ENCODE data around the gene MRTFA.
"Not testable (repeated sequence)": the region's sequence is repeated elsewhere in the genome, so short reads cannot be mapped to it uniquely, and the experiment has no call there.

Gene MRTFA

DNA sequence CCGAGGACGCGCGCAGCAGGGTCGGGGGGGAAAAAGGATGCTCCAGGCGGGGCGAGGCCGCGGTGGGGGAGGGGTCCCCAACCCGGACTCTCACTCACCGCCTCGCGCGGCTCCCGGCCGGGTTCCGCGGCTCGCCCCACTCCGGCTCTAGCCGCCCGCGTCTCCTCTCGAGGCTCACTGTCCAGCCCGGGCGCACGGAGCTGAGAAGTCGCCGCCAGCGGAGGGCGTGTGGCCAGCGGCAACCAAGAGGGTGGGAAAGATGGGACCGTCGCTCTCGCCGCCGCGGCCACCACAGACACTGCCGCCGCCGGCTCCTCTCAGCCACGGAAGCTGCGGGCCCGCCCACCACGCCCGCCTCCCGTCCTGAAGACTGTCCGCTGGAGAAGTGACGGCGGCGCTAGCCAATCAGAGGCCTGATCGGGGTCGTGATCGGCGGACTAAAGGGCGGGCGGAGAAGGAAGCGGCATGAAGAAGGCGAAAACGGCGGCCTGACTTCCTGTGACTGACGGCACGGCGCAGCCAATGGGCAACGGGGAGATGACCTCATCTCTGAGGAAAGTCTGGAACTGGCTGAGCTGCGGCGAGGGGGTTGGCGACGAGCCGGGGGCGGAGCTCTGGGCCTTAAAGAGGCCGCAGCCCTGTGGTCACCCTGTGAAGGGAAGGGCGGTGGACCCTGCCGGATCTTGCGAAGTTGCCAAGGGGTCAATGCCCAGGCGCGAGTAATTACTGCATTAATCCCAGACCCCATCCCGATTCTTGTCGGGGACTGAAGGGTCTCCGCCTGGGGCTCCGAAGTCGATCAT, at the start of gene MRTFA:
Gene MRTFA, minus strand, starts transcription at position 340 of the 803 bp plus-strand sequence.
- peak; percentile 100 for DNase-seq

DNA sequence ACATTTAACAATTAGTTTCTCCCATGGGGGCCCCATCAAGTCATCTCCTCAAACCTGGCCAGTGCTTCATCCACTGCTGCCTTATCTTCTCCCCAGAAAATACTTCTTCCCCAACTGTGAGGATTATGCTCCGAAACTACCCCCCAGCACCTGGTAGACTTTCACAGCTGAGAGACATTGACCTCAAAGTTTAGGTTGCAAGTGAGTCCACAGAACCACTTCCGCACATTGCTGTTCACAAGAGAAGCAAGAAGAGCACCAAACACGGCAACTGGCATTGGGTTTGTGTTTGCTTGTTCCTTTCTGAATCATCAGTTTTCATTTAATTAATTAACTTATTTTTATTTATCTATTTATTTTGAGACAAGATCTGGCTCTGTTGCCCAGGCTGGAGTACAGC, 48.9 kb upstream of the MRTFA start:
- DNase-seq: no peak

DNA sequence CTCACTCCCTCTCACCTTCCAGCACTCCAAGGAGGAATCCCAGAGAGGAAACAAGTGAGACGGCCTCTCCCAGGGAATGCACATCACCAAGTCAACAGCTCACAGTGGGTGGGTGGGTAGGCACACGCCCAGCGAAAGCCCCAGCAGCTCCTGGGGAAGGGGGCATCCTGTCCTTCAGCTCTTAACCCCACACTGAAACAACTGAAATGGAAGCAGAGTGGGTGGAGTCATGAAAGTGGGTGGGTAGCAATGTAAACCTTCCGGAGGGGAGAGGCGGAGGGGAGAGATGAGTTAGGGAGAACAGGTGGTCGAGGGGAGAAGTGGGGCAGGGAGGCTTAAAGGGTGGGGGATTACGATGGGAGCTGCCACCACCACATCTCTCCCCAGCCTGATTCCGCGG, 48.2 kb upstream of the MRTFA start:
- peak; percentile 9 for DNase-seq

DNA sequence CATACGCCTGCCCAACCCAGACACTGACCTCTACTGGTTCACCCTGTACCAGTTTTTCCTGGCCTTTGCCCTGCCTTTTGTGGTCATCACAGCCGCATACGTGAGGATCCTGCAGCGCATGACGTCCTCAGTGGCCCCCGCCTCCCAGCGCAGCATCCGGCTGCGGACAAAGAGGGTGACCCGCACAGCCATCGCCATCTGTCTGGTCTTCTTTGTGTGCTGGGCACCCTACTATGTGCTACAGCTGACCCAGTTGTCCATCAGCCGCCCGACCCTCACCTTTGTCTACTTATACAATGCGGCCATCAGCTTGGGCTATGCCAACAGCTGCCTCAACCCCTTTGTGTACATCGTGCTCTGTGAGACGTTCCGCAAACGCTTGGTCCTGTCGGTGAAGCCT, 44.9 kb upstream of the MRTFA start:
- no peak for DNase-seq

DNA sequence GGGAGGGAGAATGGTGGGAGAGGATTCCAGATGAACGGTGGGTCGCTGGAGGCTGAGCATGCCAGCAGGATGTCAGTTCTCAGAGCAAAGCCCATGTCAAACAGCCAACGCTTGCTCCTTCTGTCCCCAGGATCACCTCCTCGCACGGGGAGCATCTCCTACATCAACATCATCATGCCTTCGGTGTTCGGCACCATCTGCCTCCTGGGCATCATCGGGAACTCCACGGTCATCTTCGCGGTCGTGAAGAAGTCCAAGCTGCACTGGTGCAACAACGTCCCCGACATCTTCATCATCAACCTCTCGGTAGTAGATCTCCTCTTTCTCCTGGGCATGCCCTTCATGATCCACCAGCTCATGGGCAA, 44.3 kb upstream of the MRTFA start:
- no peak for DNase-seq

DNA sequence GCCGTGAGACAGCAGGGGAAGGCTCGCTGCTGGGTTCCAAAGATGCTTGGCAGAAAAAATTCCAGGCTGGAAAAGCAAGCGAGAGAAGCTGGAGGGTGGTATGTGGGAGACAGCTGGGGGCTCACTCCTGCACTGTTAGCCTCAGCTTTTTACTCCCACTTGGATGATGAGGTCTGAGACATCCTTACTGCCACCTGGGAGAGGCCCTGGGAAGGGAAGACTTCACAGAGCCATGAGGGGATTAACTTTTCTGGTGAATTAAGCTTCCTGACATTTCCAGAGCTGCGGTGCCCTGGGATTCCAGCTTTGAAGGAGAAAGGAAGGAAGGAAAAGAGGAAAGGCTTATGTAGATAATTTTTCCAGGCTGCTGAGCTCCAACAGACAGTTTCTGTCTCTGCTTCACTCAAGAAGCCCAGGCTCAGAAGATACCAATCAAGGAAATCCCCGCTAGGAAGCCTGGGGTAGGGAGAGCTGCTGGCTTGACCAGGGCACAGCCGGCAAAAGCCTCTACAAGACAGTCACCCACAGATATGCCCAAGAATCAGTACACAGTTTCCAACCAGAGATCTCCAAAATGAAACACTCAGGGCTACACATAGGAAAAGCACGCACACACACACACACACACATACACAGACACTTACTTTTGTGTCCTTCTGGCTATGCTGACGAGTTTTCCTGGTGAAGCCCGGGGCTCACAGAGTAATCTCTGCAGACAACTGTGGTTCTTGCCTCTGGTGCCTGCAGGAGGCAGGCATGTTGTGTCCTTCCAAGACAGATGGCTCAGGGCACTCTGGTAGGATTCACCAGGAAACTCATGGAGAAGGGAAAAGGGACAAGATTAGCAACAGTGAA, 43.7 kb upstream of the MRTFA start:
- DNase-seq: no peak

DNA sequence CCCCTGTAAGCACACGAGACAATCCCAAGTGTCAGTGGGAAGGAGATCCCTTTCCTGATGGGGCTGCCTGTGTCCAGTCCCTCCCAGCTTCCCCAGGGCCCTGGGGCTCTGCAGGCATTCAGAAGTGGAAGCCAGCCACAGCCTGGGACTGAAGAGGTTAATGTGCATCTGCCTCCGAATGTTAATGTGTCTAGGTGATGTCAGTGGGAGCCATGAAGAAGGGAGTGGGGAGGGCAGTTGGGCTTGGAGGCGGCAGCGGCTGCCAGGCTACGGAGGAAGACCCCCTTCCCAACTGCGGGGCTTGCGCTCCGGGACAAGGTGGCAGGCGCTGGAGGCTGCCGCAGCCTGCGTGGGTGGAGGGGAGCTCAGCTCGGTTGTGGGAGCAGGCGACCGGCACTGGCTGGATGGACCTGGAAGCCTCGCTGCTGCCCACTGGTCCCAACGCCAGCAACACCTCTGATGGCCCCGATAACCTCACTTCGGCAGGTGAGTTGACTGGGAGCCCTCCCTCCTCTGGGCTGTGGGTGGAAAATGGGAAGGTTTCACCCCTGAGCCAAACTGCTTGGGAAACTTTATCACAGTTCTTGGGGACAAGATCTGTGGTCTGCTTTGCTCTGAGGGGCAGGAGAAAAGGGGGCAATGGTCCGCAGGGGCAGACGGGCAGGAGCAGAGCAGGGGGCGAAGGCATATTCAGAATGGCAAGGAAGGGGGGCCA, 42.9 kb upstream of the MRTFA start, which contains the start of gene MCHR1:
Gene MCHR1, plus strand, starts transcription at position 236 of the 715 bp plus-strand sequence. Its CDS starts 169 bp downstream, at position 405.
- DNase-seq: peak; percentile 12

DNA sequence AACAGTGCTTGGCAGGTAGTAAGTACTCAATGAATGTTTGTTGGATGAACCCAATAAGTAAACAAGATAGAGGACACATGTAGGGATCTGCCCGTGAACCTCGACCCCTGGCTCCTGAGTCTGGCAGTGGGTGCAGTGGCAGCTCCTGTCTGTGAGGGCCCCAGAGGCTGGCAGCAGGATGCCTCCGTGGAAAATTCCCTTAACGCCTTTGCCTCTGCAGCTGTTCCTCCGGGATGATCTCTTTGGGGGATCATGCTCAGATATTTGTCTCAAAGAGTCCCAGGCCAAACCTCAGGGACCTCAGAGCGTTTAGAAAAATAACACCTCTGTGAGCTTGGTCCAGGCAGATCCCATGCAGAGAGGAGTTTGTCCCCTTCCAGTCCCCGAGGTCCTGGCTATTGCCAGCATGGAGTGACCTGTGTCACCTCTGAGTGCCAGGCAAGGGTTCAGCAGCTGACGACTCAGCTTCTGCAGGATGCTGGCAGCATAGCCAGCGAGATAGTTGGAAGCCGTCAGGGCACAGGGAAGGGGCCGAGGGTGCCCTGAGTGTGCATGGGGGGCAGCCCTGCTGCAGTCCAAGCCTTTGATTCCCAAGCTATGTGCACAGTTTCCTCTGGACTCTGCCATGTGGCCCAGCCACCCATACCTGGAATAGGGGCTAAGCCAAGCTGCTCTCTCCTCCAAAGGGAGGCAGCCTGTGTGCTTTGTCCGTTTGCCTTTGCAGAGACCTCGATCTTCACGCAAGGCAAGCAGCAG, 42.2 kb upstream of the MRTFA start:
- DNase-seq: no peak

DNA sequence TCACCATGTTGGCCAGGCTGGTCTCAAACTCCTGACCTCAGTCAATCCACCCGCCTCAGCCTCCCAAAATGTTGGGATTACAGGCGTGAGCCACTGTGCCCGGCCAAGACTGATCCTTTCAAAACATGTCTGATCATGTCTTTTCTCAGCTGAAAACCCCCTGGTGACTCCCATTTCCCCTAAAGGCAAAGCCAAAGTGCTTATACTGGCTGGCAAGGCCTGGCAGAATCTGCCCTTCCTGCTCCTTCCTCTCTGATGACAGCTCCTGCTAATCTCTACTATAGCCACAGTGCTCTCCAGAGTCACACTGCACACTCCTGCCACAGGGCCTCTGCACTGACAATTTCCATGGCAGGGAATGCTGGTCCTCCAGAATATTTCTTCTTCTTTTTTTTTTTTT, 40.1 kb upstream of the MRTFA start:
- no peak for DNase-seq

DNA sequence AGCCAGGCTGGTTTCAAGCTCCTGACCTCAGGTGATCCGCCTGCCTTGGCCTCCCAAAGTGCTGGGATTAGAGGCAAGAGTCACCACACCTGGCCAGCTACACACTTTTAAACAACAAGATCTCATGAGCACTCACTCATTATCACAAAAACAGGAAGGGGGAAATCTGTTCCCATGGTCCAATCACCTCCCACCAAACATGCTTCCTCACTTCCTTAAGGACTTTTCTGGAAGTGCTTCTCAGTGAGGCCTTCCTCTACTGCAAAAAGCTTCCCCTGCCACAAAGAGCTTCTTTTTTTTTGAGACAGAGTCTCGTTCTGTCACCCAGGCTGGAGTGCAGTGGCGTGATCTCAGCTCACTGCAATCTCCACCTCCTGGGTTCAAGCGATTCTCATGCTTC, 39.6 kb upstream of the MRTFA start:
- DNase-seq: not testable (repeated sequence)

DNA sequence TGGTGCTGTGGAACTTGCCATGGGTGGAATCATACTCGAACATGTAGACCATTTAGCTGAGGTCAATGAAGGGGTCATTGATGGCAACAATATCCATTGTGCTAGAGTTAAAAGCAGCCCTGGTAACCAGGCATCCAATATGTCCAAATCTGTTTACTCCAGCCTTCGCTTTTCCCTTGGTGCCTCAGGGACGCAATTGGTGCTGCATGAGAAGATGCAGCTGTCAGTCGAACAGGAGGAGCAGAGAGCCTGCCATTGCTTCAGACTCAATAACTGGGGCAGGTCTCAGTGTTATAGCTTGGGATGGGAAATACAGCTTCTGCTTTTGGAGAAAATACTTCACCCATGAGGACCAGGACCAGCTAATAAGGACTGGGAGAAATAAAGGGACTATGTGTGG, 37.8 kb upstream of the MRTFA start:
- DNase-seq: no peak

DNA sequence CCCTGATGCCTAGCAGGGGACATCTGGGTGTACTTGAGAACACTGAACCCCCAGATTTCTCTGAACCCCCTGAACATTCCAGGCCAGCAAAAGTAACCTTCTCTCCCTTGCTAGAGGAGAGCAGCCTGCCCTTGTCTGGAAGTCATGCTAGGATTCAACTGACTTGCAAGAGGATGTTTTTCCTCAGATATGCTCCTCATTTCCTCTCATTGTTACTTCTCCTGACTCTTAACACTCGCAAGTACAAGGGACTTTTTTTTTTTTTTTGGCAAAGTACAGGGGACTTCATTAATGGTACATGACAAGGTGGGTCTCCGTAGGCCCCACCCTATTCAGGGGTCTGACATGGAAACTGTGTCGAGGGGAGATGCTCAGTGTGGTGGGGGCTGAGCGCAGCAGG, 36.5 kb upstream of the MRTFA start:
- DNase-seq: no peak

DNA sequence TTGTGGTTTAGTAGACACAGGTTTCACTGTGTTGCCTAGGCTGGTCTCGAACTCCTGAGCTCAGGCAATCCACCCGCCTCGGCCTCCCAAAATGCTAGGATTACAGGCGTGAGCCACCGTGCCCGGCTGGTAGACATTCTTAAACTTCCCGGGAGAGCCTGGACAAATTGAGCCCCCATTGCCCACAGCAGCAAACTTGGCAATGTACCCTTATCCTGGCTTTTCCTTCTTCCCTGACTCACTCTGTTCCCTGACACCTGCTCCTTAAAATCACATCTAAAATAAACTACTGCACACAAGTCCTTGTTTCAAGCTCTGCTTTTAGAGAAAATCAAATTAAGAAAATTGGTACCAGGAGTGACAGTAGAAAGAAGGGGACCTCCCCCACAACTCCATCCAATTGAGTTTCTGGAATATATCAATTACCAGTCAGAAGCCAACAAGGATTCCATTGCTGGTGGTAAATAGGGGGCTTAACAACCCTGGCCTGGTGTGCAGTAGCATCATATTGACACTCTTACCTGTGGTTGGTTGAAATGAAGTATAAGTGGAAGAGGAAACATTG, 35.4 kb upstream of the MRTFA start:
- no peak for DNase-seq

DNA sequence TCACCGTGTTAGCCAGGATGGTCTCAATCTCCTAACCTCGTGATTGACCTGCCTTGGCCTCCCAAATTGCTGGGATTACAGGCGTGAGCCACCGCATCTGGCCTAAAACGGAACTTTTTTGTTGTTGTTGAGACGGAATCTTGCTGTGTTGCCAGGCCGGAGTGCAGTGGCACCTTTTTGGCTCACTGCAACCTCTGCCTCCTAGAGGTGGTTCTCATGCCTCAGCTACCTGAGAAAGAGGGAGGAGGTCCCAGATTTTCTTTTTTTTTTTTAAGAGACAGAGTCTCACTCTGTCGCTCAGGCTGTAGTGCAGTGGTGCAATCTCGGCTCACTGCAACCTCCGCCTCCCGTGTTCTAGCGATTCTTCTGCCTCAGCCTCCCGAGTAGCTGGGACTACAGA, 34.9 kb upstream of the MRTFA start:
- no peak for DNase-seq

DNA sequence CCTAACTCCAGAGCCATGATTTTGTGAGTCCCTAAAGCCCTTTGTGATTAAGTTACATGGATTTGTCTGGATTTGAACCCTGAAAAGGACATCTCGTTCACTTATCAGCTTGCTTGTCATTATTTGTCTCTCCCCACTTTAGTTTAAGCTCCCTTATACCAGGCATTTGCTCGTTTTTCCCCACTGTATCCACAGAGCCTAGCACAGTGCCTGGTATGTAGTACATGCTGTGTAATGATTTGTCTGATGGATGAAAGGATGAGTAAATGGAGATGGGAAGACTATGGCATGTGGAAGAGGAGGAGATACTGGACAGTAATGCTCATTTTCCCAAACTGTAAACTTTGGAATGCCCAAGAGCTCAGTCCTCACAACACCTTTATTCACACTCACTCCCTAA, 33.5 kb upstream of the MRTFA start:
- DNase-seq: no peak

DNA sequence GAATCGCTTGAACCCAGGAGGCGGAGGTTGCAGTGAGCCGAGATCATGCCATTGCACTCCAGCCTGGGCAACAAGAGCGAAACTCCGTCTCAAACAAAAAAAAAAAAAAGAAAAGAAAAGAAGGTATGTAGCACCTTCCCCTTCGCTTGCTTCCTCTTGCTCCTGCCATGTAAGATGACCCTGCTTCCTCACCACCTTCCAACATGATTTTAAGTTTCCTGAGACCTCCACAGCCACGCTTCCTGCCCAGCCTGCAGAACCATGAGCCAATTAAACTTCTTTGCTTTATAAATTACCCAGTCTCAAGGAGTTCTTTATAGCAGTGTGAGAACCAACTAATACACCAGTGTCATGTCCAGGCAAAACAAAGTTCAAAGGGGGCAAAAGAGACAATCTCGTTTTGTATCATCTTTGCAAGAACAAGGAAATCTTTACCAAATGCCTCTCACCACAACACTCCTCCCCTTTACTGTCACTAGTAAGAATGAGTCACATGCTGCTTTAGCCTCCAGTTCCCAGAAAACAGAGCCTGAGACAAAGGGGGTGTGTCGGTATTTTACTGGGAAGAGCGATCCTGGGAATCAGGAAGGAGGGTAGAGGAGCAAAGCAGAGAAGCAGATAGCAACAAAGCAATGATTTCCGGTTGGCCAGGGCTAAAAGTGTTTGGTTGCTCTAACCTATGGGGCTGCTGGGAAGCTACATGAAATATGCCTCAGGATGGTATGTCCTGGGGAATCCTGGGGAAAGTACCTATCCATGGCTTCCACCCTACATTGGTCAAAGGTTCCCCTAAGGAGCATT, 32.3 kb upstream of the MRTFA start:
- DNase-seq: peak; percentile 11

DNA sequence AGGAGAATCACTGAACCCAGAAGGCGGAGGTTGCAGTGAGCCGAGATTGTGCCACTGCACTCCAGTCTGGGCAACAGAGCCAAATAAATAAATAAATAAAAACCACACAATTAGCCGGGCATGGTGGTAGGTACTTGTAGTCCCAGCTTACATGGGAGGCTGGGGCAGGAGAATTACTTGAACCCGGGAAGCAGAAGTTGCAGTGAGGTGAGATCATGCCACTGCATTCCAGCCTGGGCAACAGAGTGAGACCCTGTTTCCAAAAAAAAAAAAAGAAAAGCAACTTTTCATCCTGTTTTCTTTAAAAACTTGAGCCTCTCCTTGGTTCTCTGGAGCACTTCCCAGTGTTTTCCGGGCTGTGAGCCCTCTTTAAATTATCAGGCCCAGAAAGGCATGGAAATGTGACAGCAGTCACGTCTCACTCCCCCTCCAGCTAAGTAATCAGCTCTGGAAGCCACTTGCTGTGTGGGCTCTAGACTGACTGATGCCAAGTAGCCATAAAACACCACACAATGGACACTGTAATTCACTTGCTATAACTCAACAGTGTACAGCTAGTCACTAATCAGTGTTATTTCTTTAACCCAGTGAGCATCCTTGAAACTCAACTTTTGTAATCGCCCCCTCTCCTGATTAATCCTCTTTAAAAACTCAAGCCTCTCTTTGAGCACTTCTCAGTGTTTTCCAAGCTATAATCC, 29.8 kb upstream of the MRTFA start:
- DNase-seq: no peak

DNA sequence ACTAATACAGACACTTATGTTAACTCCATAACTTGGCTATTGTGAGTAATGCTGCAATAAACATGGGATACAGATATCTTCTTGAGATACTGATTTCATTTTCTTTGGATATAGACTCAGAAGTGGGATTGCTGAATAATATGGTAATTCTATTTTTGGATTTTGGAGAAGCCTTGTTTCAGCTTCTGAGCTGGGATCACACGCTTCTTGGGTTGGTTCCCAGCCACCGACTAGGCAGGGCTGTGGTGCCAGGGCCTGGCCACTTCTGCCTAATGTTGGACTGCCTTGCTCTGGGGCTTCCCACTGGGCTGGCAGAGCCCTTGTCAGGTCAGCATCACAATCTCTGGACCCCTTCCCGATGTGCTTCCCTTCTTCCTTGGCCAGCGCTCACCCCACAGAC, 28.8 kb upstream of the MRTFA start:
- DNase-seq: no peak

DNA sequence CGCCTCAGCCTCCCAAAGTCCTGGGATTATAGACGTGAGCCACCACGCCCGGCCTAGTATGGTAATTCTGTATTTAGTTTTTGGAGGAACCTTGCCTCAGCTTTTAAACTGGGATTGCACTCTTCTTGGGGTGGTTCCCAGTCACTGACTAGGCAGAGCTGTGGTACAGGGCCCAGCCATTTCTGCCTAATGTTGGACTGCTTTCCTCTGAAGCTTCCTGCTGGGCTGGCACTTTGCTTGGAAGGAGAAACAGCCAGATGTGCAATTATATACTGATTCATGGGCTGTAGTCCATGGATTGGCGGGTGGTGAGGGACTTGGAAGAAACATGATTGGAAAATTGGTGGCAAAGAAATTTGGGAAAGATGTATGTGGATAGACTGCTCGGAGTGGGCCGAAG, 25.2 kb upstream of the MRTFA start:
- no peak for DNase-seq

DNA sequence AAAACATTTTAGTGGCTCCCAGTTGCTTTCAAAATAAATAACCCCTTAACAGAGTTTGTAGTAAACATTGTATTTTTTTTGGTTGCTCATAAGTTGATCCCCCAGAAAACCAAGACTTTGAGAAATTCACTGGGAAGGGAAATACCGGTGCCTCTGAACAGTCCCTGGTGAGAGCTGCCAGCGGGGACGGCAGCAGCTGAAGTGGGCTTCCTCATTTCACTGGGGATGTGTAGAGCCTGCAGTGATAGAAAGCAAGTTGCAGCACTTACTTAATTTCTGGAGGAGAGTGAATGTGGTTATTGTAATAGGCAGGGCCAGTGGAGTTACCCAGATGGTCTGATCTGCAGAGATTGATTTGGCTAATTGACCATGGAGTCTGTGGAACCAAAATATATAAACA, 24.2 kb upstream of the MRTFA start:
- DNase-seq: no peak

DNA sequence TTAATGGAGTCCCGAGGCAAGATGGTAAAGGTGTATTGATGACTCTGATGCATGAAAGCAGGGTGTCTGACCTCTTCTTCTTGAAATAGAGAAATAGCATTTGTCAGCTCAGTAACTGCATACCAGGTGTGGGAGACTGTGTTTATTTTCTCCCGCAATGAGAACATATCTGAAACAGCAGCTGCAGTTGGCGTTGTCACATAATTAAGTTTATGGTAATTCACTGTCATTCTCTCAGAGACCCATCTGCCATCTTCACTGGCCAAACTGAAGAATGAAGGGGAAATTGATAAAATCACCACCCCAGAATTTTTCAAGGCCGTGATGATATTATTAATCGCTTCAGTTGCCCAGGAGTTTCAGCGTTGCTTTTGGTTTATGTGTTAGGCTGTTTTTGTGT, 22.6 kb upstream of the MRTFA start:
- no peak for DNase-seq

Data from stimulated activated CD4-positive, alpha-beta T cell treated with anti-CD3 and anti-CD28 coated beads, Interleukin-15, amount 100 ng/mL, for 24 hours (primary cell).